Skeletal muscle tissue (tissue), 4 donors: ENCODE data around the gene TAF4. TPM values are rescaled to one million over a fixed set of nuclear protein-coding genes. Genes with fewer than 3 reads are reported as not detected.

ENCODE experiments used
- H3K27ac ChIP-seq: one replicate; pipeline ENCODE4 v1.7.0; 2013; ENCODE audit warnings: mild to moderate bottlenecking, low read depth, low read length, inconsistent platforms
- H3K27me3 ChIP-seq, 3 donors: one replicate each; pipeline ENCODE4 v1.7.0; 2013; ENCODE audit warnings: low read length in 3 of 3; ENCODE audit not compliant: control insufficient read depth in 3 of 3, insufficient read depth in 3 of 3
- H3K36me3 ChIP-seq, 3 donors: one replicate each; pipeline ENCODE4 v1.7.0; 2013; ENCODE audit warnings: low read length in 3 of 3; ENCODE audit not compliant: control insufficient read depth in 3 of 3, insufficient read depth in 3 of 3
- H3K4me1 ChIP-seq, 3 donors: one replicate each; pipeline ENCODE4 v1.7.0; 2013; ENCODE audit warnings: low read length in 3 of 3, mild to moderate bottlenecking in 3 of 3; ENCODE audit not compliant: control insufficient read depth in 3 of 3, insufficient read depth in 3 of 3
- H3K4me3 ChIP-seq, 3 donors: one replicate each; pipeline ENCODE4 v1.7.0; 2013; ENCODE audit warnings: low read length in 3 of 3
- H3K9ac ChIP-seq, 3 donors: one replicate each; pipeline ENCODE4 v1.7.0; 2013; ENCODE audit warnings: low read length in 3 of 3, mild to moderate bottlenecking in 3 of 3, moderate library complexity in 2 of 3, low read depth in 1 of 3
- H3K9me3 ChIP-seq, 3 donors: one replicate each; pipeline ENCODE4 v1.7.0; 2013; ENCODE audit warnings: low read length in 3 of 3; ENCODE audit not compliant: control insufficient read depth in 3 of 3
- total RNA-seq: library from RNA; depleted of rRNA; stranded (reverse); fragments of >200 nt; gene quantifications from one replicate; pipeline ENCODE4 v1.2.3, GENCODE V29; 2014
- donor health status: Osteomylitis.

The TAF4 gene
- total RNA-seq, 1 donor from 2014 or later, result 4.2 TPM

DNA sequence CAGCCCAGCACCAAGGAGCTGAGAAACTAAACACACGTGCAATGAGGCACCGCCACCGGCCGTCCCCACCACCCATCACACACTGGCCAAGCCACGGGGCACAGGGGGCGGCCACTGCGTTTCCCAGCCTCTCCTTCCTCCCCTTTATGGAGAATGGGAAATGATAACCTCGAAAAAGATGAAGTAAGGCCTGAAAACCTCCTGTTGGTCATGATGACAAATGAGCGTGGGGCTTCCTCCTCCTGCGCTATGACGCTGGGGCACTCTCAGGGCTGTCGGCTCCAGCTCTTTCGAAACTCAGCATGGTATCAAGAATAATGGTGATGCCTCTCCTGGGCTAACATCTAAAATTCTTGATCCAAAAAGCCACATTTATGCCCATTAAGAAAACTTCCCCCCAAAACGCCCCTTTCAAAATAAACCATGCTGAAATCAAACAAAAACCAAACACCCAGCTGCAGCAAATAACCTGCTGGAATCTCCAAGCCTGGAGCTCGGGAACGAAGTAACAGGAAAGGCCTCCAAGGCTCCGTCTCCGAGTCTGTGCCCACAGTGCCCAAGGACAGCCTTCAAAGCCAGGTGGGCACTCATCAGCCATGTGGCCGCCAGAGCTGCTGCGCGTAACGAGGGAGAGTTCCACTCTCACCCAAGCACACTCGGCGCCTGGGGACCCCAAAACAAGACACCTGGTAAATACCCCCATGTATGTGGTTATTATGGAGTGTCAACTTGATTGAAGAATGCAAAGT, 50.0 kb downstream of the TAF4 start:
- H3K9me3 ChIP-seq, result no peaks in the 10 kb centered on the region
- no peak overlapping the region for H3K4me3 ChIP-seq

DNA sequence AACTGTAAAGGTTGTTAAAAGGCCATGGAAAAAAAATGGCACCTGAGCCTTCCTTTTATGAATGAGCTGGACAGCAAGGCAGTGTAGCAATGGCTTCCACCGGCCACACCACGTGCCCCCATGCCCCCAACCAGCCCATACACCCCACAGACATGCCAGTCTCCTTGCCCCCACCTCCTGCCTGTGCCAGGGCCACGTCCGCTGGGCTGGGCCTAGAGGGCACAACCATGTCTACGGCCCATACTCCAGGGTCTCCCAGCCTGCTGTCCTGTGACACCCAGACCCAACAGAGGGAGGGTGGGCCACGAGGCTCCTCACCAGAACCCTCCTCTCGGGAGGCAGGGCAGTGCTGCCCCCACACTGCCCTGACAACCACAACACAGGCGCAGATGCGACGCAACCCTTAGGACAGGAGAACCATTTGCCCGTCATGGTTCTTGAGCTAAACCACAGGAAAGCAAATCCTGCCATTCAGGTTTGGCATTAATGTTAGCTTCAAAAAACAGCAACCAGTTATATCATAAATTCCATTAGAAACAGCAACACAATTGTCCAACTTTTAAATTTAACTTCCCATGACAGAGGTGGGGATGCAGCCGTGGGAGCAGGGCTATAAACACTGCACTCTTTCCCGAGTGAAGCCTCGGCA, 50.7 kb downstream of the TAF4 start:
- Histone ChIP-seq H3K4me3 (no peak overlapping the region), H3K4me1 (peaks cover 10 to 24% (median 20%) of the 10 kb centered on the region in 3 donors), H3K9ac (no peak overlapping the region), H3K27ac (no peak overlapping the region), H3K9me3 (no peaks in the 10 kb centered on the region), H3K36me3 (peaks cover 16 to 23% (median 20%) of the 10 kb centered on the region in 3 donors), H3K27me3 (no peaks in the 10 kb centered on the region)

More for the DNA sequence above, 50.0 kb downstream of the TAF4 start:
- Histone ChIP-seq H3K4me1 (peaks cover 17 to 31% (median 27%) of the 10 kb centered on the region in 3 donors), H3K27ac (no peak overlapping the region), H3K9ac (no peak overlapping the region), H3K36me3 (peaks cover 16 to 21% (median 18%) of the 10 kb centered on the region in 3 donors), H3K27me3 (no peaks in the 10 kb centered on the region)

DNA sequence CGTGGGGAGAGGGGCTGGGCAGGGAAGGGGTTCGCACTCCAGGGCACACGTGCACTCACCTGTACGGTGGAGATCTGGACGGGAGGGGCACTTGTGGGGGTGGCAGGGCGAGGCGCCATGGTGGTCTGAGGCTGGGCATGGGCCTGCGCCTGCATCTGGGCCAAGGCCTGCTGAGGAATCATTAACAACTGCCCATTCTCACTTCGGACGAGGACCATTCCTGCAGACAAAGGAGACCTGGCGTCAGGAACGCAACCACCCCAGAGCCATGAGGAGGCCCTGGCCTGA, 51.2 kb downstream of the TAF4 start:
- Histone ChIP-seq H3K27ac (no peak overlapping the region), H3K9me3 (no peaks in the 10 kb centered on the region), H3K27me3 (no peaks in the 10 kb centered on the region), H3K4me1 (peaks cover 5 to 18% (median 14%) of the 10 kb centered on the region in 3 donors), H3K9ac (no peak overlapping the region), H3K36me3 (peaks cover 21 to 28% (median 24%) of the 10 kb centered on the region in 3 donors), H3K4me3 (no peak overlapping the region)

DNA sequence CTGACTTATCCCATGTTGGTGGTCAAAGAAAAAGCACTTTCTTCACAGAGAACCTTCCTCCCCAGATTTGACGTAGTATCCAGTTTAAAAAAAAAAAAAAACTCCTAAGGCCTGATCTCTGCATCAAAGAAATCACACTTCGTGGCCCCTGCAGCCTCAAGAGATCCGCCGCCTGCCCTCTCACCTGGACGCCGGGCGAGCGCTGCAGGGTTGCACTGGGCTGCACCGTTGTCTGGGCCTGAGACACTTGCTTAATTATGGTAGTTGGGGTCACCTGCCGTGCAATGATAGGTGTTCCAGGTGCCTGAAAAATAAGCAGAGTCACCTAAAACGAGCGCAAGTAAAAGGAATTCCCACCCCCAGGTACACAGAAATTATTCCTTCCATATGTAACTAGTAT, 53.0 kb downstream of the TAF4 start:
- Histone ChIP-seq H3K27ac (no peak overlapping the region), H3K36me3 (peaks cover 36 to 44% (median 40%) of the 10 kb centered on the region in 3 donors), H3K4me1 (peaks cover 0 to 3% (median 0%) of the 10 kb centered on the region in 3 donors), H3K27me3 (no peaks in the 10 kb centered on the region), H3K4me3 (no peak overlapping the region), H3K9me3 (no peaks in the 10 kb centered on the region), H3K9ac (no peak overlapping the region)

DNA sequence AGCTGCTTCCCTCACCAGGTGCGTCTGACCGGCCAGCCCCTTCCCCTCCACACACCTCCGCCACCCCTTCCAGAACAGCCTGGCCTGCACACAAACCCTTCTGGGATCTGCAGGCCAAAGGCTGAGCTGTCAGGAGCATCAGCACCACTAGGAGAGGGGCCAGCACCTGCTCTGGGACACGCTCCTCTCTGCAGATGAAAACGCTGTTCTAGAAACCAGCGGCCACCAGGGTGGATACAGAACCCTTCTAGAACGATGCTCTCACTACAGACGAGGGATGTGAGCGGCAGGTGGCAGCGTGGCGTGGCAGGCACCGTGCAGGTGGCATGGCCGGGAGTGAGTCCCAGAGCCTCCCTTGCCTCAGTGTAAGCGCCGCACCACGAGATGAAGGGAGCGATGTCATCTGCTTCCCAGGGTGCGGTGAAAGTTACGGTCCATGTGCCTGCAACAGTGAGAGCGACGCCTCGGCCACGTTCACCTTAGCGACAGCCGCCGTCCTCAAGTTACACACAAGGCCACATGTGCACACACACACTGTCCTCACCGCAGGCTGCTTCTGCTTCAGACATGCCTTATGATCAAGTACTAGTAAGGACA, 53.6 kb downstream of the TAF4 start:
- Histone ChIP-seq H3K4me1 (peaks cover 0 to 3% (median 0%) of the 10 kb centered on the region in 3 donors), H3K9ac (no peak overlapping the region), H3K36me3 (peaks cover 39 to 50% (median 46%) of the 10 kb centered on the region in 3 donors), H3K4me3 (no peak overlapping the region), H3K9me3 (no peaks in the 10 kb centered on the region), H3K27ac (no peak overlapping the region), H3K27me3 (no peaks in the 10 kb centered on the region)

DNA sequence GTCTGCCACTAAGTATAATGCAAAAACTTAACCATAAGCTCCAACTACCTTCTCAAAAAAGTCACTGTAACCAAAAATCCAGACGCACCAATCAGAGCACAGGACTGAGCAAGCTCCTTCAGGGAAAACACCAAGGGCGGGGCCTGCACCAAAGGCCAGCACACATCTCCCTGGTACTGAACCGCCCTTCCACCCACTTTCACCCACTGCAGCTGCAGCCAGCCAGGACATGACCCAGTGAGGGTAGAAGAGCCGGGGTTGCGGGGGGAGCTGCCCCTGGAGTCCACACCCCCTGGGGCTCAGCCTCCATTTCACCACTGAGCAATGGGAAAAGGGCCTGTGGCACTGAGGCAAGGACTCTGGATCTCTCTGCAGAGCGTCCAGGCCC, 54.3 kb downstream of the TAF4 start:
- Histone ChIP-seq H3K27ac (no peak overlapping the region), H3K27me3 (no peaks in the 10 kb centered on the region), H3K36me3 (peaks cover 44 to 56% (median 51%) of the 10 kb centered on the region in 3 donors)

DNA sequence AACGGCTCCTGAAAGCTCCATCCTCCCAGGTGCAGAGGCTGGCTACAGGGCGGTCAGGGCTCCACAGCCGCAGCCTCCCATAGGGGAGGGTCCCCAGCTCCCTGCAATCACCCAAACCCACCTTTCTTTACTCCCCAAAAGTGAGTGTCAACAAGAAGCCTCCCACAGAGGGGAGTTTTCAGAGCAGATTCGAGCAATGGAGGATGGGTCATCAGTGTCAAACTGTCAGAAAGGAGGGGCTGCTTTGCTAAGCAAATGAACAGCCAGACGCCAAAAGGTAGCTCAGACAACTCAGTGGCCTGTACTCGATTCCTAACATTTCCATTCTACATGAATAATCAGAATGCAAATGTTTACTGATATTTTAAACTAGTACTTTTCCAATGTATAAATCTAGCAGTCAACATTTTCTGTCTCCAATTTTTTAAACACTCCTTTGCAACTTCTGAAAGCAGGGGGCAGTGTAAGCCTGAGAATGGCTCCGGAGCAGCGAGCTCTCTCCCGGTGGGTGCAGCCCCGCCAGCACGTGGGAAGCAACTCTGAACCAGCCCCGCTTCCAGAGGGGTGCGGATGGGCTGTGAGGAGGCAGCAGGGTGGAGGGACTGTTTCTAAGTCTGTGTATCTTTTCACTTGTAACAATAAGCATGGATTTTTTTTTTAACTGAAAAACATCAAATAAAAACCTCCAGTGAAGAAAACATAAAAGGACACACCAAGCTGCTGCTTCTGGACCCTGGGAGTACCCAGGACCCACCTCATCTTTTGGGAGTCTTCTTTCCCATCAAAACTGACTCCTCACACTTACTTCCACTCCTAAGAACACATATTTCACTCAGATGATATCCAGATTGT, 54.9 kb downstream of the TAF4 start:
- no peaks in the 10 kb centered on the region for H3K27me3 ChIP-seq
- H3K9me3 ChIP-seq, result no peaks in the 10 kb centered on the region
- no peak overlapping the region for H3K9ac ChIP-seq
- no peaks in the 10 kb centered on the region for H3K4me1 ChIP-seq
- H3K27ac ChIP-seq, result no peak overlapping the region
- H3K36me3 ChIP-seq, result peaks cover 49 to 62% (median 57%) of the 10 kb centered on the region in 3 donors
- H3K4me3 ChIP-seq, result no peak overlapping the region

More for the DNA sequence above, 54.3 kb downstream of the TAF4 start:
- Histone ChIP-seq H3K9ac (no peak overlapping the region), H3K9me3 (no peaks in the 10 kb centered on the region), H3K4me1 (peaks cover 0 to 3% (median 0%) of the 10 kb centered on the region in 3 donors), H3K4me3 (no peak overlapping the region)

DNA sequence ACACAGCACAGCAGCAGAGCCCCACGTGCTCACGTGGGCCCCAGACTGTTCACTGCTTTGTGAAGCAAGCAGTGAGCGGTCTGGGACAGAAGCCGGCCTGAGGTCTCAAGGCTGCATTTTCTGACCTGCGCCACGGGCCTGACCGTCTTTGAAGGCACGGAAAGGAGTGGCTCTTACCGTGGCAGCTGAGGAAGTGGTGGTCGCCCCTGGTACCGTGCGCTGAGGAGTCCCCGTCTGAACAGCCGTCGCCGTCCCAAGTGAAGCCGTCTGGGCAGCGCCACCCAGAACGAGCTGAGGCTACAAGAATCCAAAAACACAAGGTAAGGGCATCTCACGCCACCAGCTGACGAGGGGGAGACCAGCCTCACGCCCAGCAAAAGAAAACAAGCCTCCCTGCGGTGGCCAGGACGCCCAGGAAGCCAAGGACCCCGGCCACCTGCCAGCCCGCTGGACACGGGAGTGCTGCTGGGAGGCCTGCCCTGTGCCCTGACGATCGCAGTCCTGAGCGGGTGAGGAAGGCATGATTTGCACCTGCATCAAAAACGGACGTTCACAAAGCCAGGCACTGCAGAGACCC, 55.7 kb downstream of the TAF4 start:
- Histone ChIP-seq H3K27me3 (no peaks in the 10 kb centered on the region), H3K4me1 (no peaks in the 10 kb centered on the region), H3K4me3 (no peak overlapping the region), H3K27ac (no peak overlapping the region), H3K36me3 (peaks cover 56 to 70% (median 65%) of the 10 kb centered on the region in 3 donors), H3K9me3 (no peaks in the 10 kb centered on the region), H3K9ac (no peak overlapping the region)

DNA sequence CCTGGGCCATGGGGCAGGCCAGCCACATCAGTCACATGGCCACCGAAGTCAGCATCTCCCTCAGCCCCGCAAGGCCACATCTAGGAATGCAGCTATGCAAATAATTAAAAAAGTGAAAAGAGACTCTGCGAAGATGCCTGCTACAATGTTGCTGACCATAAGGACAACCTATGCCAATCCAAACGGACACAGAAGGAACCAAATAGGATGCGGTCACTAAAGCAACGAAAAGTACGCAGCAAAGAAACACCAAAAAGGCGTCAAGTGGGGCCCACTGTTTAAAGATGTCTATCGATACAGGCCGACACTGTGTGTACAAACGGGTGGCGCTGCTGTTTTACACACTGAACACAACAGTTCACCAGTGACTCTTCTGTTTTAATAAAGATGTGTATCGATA, 56.4 kb downstream of the TAF4 start:
- H3K27me3 ChIP-seq, result no peaks in the 10 kb centered on the region
- no peaks in the 10 kb centered on the region for H3K9me3 ChIP-seq
- H3K4me3 ChIP-seq, result no peak overlapping the region
- H3K27ac ChIP-seq, result no peak overlapping the region
- H3K36me3 ChIP-seq, result peaks cover 61 to 76% (median 70%) of the 10 kb centered on the region in 3 donors
- H3K4me1 ChIP-seq, result no peaks in the 10 kb centered on the region
- no peak overlapping the region for H3K9ac ChIP-seq
